ENCODE data around the gene MGAT4C.

MGAT4C gene

DNA sequence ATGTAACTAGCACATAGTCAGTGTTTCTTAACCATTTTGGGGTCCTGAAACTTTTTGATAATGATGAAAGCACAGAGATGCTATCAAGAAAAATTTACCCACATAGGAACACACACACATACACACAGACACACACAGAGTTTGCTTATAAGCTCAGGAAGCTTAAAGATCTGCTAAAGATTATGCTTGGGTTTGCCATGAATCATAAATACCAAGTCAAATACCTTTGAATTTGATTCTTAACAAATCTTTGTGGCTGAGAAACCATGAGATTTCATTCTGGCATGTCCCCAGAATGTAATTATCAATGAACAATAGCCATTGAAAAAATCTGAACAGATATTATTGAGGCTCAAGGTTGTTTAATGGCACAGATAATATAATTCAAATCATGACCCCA, 292.9 kb downstream of the MGAT4C start:
- no peak for DNase-seq

GRCh38 chr12:85956081-85956480, 300.1 kb downstream of the MGAT4C start:
- DNase-seq: no peak

DNA sequence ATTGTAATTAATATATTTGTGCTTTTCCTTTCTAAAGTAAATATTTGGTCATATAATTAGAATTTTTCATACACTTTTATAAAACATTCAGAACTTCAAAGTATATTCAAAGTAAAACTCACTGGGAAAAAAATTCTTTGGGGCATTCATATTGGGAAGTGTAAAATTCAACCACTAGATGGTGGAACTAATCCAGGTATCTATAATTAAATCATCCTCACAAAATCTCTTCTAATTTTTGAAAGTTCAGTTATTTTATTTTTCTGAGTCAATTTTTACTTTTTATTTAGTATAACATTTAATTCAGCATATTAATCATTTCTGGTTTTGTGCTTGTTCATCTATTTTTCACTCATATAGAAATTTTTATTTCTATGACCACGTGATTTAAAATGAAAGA, 301.1 kb downstream of the MGAT4C start:
- no peak for DNase-seq

- DNase-seq: no peak
Measured at GRCh38 chr12:85951823-85952222, 304.4 kb downstream of the MGAT4C start.

- no peak for DNase-seq
Measured at GRCh38 chr12:85949253-85949652, 306.9 kb downstream of the MGAT4C start.

- no peak for DNase-seq
Measured at GRCh38 chr12:85948340-85948739, 307.9 kb downstream of the MGAT4C start.

DNA sequence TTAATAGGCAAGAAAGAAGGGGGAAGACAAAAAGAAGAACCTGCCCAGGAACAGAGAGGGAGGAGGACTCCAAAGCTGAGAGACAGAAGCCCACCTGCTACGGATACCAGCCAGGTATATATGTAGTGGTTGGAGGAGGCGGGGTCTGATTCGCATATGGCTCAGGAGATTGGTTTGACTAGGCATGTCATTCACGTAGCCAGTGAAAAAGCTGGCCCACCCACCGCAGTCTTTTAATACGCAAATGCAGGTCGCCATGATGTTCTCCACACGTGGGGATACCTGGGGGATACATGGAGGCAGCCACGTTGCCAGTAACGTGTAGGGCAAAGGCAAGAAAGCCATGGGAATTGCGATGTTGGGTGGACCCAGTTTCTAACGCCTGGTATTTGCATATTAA, 308.9 kb downstream of the MGAT4C start:
- no peak for DNase-seq

GRCh38 chr12:85946375-85946774, 309.8 kb downstream of the MGAT4C start:
- no peak for DNase-seq

- DNase-seq: no peak
Measured at GRCh38 chr12:85927166-85927565, 329.0 kb downstream of the MGAT4C start.

DNA sequence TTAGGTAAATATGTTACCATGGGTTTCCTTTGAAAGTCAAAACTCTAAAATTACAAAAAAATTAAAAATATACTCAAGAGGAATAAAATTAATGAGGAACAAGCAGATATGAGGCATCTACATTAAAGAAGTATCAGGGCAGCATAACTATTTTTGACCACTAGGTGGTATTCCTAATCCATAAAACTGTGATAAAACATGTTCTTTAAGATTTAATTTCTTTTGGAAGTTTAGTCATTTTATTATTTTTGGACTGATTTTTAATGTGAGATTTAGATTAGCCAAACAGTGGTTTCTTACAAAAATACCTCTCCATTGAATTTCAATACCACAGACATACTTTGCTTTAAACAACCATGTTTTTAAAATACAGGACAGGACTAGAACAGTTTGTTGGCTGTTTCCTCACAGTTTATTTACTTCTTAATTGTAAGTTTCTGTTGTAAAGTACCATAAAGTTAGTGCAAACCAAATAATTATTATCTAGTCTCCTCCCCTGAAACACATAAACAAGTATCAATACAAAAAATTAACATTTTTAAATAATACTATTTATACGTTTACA, 332.3 kb downstream of the MGAT4C start:
- DNase-seq: no peak

DNA sequence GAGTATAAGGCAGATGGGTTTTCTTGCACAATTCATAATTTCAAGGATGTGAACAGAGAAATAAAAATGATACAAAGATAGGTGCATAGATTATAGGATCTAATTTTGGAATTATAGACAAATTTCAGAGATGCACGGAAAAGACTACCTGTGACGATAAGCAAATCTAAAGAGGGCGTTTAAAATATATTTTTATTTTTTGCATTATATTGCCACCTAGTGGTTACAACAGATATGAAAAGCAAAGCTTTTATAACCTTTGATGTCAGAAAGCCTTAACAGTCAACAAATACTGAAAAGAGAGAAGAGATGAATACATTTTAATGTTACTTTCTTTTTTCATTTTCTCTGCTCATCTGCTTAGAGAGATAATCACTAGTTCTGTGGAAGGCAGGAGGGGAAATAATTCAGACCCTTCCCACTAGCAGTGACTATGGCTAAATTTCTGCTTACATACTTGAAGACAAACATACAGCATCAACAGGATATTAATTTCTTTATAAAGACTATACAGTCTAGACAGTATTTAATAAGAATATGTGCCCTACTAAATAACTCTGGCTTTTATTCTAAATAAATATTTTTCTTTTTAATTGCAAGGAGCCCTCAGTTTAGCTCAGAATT, 335.8 kb downstream of the MGAT4C start:
- peak; percentile 3 for DNase-seq

All from CD4-positive, alpha-beta T cell treated with Interleukin-10 for 1 hour (primary cell).